PFSK-1 (cell line): ENCODE data around the gene ISOC1.

Experiments used
- FOXP2 ChIP-seq: optimal IDR thresholded peaks from 2 replicates; pipeline ENCODE3; 2011; ENCODE audit warnings: borderline replicate concordance, control low read depth, inconsistent platforms; ENCODE audit not compliant: insufficient read depth; ENCODE audit errors: extremely low read length, extremely low read depth
- POLR2AphosphoS5 ChIP-seq: IDR thresholded peaks from 2 replicates; pipeline ENCODE4 v1.6.1; 2012; ENCODE audit warnings: low read depth, mild to moderate bottlenecking, control low read depth, low read length, moderate library complexity
- SIN3A ChIP-seq: IDR thresholded peaks from 2 replicates; pipeline ENCODE4 v1.6.1; 2012; ENCODE audit warnings: mild to moderate bottlenecking, low read length, moderate library complexity, borderline replicate concordance; ENCODE audit not compliant: insufficient read depth
- TAF1 ChIP-seq: IDR thresholded peaks from 2 replicates; pipeline ENCODE4 v1.6.1; 2012; ENCODE audit warnings: low read length, control low read depth, borderline replicate concordance; ENCODE audit not compliant: insufficient read depth
- TF ChIP-seq, protein P1 (sequence below), 2 experiments: IDR thresholded peaks; 2 replicates each; pipeline versions ENCODE4 v1.6.1 to v1.8.0; 2011 to 2012; ENCODE audit warnings: low read depth in 2 of 2, low read length in 2 of 2, control low read depth in 1 of 2, inconsistent platforms in 1 of 2, mild to moderate bottlenecking in 1 of 2, moderate library complexity in 1 of 2; ENCODE audit not compliant: insufficient read depth in 1 of 2

DNA sequence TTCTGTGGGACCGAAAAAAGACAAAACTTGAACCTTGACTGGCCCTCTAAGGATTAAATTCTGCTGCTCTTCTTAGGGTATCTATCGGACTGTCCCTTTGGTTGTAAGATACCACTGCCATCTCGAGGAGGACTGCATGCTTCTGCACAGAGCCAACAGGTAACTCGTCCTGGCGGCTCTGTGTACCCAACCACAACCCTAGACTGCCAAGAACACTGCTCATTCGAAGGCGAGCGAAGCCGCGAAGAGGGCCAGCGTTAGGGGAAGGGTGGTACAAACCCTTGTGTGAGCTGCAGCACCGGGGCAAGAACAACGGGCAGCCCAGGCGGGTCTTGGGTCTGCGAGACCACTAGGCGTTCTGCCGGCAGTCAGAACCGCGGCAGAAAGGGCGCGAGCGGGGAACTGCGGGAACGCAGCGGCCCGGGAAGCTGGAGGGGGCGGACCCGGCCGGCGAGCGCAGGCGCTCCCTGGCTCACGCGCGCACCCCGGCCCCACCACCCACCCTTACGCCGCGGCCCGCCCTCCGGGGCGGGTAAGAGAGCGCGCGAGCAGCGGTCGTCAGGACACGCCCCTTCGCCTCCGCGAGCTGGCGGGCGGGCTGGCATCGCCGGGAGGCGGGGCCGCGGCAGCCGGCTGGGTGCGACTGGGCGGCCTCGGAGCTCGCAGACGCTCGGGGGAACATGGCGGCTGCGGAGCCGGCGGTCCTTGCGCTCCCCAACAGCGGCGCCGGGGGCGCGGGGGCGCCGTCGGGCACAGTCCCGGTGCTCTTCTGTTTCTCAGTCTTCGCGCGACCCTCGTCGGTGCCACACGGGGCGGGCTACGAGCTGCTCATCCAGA lies at the start of gene ISOC1:
- TF ChIP-seq TAF1 (no peak), POLR2AphosphoS5 (no peak), FOXP2 (peak; percentile 35), SIN3A (no peak)
- TF ChIP-seq, protein P1, sequence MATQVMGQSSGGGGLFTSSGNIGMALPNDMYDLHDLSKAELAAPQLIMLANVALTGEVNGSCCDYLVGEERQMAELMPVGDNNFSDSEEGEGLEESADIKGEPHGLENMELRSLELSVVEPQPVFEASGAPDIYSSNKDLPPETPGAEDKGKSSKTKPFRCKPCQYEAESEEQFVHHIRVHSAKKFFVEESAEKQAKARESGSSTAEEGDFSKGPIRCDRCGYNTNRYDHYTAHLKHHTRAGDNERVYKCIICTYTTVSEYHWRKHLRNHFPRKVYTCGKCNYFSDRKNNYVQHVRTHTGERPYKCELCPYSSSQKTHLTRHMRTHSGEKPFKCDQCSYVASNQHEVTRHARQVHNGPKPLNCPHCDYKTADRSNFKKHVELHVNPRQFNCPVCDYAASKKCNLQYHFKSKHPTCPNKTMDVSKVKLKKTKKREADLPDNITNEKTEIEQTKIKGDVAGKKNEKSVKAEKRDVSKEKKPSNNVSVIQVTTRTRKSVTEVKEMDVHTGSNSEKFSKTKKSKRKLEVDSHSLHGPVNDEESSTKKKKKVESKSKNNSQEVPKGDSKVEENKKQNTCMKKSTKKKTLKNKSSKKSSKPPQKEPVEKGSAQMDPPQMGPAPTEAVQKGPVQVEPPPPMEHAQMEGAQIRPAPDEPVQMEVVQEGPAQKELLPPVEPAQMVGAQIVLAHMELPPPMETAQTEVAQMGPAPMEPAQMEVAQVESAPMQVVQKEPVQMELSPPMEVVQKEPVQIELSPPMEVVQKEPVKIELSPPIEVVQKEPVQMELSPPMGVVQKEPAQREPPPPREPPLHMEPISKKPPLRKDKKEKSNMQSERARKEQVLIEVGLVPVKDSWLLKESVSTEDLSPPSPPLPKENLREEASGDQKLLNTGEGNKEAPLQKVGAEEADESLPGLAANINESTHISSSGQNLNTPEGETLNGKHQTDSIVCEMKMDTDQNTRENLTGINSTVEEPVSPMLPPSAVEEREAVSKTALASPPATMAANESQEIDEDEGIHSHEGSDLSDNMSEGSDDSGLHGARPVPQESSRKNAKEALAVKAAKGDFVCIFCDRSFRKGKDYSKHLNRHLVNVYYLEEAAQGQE (IDR thresholded peaks at IDR 0.05; ENCODE audit: insufficient read depth in 1 of 2, low read depth in 2 of 2, low read length in 2 of 2): no peak
